Measurements from ENCODE around the gene PHACTR3. TPM values are rescaled to one million over a fixed set of nuclear protein-coding genes. Genes with fewer than 3 reads are reported as not detected.

The PHACTR3 gene
- total RNA-seq = 0.16 and 6.0 TPM in 2 replicates

DNA sequence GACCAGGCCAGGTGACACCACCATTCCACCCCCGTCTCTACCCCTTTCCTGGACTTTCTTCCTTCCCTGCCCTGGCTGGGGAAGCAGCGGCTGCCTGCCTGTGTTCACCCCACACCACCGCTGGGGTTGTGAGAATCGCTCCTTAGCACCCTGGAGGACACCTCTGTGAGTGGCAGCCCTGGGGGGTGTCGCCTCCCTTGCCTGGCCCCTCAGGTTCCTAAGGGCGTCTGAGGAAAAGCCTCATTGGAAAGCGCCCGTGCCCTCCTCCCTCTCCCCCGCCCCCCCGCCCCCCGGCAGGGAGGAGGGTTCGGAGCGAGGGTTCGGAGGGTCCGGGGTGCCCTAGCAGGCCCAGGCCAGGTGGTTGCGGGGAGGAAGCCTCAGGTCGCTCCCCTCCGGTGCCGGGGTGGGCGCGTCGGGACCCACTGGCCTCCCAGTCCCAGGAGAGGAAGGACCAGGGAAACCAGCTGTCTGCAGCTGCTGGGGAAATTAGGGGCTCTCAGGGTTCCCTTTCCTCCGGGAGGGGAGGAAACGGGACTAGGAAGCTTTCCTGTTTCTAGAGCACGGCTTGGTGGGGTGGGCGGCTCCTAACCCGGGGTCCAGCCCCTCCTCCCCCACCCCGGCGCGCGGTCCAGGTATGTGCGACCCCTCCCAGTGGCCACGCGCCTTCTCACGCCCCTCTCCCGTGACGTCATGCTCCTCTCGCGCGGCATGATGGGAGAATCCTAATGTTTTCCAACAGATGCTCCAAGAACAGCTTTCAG lies at the start of gene PHACTR3:
Gene PHACTR3, plus strand, starts transcription at position 760 of the 761 bp plus-strand sequence. CDS start 475 bp downstream, outside the sequence.

